ENCODE results near the gene PAPPA2.
"Not testable (repeated sequence)": the region's sequence is repeated elsewhere in the genome, so short reads cannot be mapped to it uniquely, and the experiment has no call there.

PAPPA2 gene

DNA sequence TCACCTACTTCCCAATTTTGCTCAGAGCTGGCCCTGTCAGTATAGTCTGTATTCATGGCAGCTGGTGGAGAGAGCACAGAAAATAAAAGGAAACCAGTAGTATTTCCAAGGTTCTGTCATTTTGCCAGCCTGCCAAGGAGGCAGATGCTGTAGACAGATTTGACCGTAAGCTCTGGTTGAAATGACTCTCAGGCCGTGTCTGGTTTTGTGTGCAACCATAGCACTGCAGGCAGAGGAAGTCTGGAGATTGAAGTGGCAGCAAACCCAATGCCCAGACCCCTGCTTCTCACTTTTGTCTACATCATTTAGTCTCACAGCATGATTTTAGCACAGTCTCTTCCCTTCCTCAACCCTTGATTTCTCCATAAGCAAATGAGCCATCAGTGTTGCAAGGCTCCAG lies 291.7 kb downstream of the PAPPA2 start:
- no peak overlapping the region for H3K4me3 ChIP-seq (ENCODE audit: low read length)
- TF ChIP-seq, protein P1, sequence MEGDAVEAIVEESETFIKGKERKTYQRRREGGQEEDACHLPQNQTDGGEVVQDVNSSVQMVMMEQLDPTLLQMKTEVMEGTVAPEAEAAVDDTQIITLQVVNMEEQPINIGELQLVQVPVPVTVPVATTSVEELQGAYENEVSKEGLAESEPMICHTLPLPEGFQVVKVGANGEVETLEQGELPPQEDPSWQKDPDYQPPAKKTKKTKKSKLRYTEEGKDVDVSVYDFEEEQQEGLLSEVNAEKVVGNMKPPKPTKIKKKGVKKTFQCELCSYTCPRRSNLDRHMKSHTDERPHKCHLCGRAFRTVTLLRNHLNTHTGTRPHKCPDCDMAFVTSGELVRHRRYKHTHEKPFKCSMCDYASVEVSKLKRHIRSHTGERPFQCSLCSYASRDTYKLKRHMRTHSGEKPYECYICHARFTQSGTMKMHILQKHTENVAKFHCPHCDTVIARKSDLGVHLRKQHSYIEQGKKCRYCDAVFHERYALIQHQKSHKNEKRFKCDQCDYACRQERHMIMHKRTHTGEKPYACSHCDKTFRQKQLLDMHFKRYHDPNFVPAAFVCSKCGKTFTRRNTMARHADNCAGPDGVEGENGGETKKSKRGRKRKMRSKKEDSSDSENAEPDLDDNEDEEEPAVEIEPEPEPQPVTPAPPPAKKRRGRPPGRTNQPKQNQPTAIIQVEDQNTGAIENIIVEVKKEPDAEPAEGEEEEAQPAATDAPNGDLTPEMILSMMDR (conservative IDR thresholded peaks at IDR 0.05; ENCODE audit: low read depth, low read length) = no peak
- DNase-seq (ENCODE audit: low read depth) = no peak

DNA sequence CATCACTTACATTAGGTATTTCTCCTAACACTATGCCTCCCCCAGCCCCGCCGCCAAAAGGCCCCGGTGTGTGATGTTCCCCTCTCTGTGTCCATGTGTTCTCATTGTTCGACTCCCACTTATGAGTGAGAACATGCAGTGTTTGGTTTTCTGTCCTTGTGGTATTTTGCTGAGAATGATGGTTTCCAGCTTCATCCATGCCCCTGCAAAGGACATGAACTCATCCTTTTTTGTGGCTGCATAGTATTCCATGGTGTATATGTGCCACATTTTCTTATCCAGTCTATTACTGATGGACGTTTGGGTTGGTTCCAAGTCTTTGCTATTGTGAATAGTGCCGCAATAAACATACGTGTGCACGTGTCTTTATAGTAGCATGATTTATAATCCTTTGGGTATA lies 293.8 kb downstream of the PAPPA2 start:
- DNase-seq (ENCODE audit: low read depth) = not testable (repeated sequence)

DNA sequence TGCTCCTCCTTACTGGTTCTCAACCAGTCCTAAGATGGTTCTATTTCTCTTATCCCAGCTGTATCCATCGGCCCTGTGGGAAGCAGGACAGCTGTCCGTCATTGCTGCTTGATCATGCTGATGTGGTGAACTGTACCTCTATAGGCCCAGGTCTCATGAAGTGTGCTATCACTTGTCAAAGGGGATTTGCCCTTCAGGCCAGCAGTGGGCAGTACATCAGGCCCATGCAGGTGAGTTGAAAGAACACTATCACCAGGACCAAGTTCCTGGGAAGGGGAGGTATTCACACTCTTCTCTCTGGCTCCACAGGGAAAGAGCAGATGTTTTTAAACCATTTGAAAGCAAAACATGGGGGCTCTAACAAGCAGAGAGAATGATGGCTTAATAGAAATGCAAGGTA lies 302.6 kb downstream of the PAPPA2 start:
- no peak for DNase-seq (ENCODE audit: low read depth)
- TF ChIP-seq, protein P1 (conservative IDR thresholded peaks at IDR 0.05; ENCODE audit: low read depth, low read length) = no peak
- no peak overlapping the region for H3K4me3 ChIP-seq (ENCODE audit: low read length)

More for the DNA sequence above, 293.8 kb downstream of the PAPPA2 start:
- not testable (repeated sequence) for H3K4me3 ChIP-seq (ENCODE audit: low read length)

DNA sequence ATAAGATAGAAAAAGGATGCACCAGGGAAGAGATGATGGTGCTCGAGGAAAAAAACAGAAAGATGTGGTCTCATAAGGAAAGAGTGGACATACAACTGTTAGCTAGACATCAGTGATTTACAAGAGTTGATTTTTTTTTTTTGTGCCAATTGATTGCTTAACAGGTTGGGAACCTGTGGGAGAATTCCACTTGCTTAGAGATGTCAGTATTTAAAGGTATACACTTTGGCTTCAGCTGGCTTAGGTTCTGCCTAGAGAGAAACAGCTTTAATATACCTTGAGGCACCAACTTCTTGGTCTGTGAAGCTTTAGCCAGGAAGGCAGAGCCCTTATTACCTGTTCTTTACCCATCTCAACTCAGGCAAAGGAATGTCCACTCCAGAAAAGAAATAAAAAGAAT lies 303.8 kb downstream of the PAPPA2 start:
- TF ChIP-seq, protein P1 (conservative IDR thresholded peaks at IDR 0.05; ENCODE audit: low read depth, low read length) = no peak
- no peak overlapping the region for H3K4me3 ChIP-seq (ENCODE audit: low read length)
- no peak for DNase-seq (ENCODE audit: low read depth)

DNA sequence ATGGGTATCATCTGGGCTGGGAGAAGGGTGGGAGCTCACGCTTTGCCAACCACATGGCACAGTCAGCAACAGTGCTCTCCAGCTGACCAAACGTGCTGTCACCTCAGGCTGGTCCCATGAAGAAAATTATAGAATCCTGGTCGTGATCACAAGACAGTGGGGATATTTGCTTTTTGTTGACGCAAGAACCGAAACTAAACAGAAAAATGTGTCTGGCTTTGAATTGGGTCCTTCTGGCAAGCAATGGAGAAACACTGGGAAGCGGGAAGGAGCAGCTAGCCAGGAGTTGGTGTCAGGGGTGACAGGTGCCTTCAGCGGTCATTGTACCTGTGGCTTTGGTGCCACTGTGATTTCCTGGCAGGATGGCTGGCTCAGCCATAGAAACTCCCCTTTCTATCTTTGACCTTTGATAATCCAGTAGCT lies 304.8 kb downstream of the PAPPA2 start:
- TF ChIP-seq, protein P1 (conservative IDR thresholded peaks at IDR 0.05; ENCODE audit: low read depth, low read length) = no peak
- no peak overlapping the region for H3K4me3 ChIP-seq (ENCODE audit: low read length)
- no peak for DNase-seq (ENCODE audit: low read depth)

DNA sequence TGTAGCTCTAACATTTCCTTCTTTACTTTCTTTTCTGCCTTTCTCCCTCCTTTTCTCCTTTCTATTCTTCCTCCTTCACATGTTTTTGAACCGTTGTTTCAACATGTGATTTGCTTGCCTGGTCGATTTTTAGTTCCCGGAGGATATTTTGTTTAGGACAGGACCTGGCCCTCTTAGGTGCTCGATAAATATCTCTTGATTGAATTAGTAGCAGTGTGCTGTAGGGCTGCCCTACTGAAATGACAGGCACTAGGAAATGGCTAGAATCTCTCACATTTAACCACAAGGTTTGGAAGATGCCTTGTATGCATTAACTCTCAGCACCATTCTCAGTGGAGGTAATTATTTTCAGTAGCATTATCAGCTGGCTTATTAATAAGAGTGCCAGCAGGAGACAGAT lies 305.6 kb downstream of the PAPPA2 start:
- TF ChIP-seq, protein P1 (conservative IDR thresholded peaks at IDR 0.05; ENCODE audit: low read depth, low read length) = no peak
- no peak for DNase-seq (ENCODE audit: low read depth)
- no peak overlapping the region for H3K4me3 ChIP-seq (ENCODE audit: low read length)

DNA sequence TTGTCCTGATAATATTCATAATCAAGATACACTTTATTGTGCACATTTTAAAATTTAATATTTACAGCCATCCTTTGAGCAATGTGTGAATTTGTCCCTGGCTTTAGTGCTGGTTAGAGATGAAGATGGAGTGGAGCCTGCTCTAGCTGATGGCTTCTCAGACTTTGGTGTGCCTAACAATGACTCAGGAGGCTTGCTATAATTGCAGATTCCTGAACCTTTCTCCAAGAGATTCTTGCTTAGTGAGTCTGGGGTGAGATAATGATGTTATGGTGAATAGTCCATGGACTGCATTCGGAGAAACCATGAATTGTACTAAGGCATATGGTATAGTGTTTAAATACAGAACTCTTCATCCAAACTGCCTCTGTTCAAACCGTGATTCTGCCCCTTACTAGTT lies 307.1 kb downstream of the PAPPA2 start:
- TF ChIP-seq, protein P1 (conservative IDR thresholded peaks at IDR 0.05; ENCODE audit: low read depth, low read length) = no peak
- no peak for DNase-seq (ENCODE audit: low read depth)
- H3K4me3 ChIP-seq (ENCODE audit: low read length) = no peak overlapping the region

DNA sequence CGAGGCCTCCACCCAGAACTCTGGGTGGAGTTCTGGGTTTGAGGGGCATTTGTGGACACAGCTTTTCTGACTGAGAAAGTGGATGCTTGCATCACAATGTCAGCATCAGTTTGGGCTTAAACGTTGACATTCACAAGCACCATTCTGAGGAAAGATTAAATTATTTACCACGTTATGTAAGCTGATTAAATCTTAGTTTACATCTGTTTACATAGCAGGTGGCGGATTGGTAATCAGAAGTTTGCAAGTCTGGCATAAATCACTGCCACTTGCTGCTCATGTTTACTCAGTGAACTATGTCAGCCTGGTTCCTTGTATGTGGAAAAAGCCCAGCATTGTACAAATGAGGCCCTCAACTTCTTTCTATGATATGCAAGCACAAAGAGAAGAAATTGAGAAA lies 310.1 kb downstream of the PAPPA2 start:
- no peak for DNase-seq (ENCODE audit: low read depth)
- TF ChIP-seq, protein P1 (conservative IDR thresholded peaks at IDR 0.05; ENCODE audit: low read depth, low read length) = no peak
- H3K4me3 ChIP-seq (ENCODE audit: low read length) = no peak overlapping the region

All from retinal pigment epithelial cell (primary cell).